SK-N-MC (cell line): ENCODE data around the gene SNX24.

Experiments
- EZH2 ChIP-seq: fragments of 200-600 bp; sonication (generic); IDR thresholded peaks from one replicate; pipeline ENCODE4 v1.6.1; 2017; ENCODE audit warnings: antibody characterized with exemption
- FOXP2 ChIP-seq: optimal IDR thresholded peaks from 2 replicates; pipeline ENCODE3; 2011; ENCODE audit warnings: mild to moderate bottlenecking, moderate library complexity; ENCODE audit not compliant: insufficient read depth; ENCODE audit errors: extremely low read length, control extremely low read depth
- POLR2AphosphoS5 ChIP-seq: IDR thresholded peaks from 2 replicates; pipeline ENCODE4 v1.6.1; 2012; ENCODE audit warnings: mild to moderate bottlenecking, low read depth, low read length, borderline replicate concordance

DNA sequence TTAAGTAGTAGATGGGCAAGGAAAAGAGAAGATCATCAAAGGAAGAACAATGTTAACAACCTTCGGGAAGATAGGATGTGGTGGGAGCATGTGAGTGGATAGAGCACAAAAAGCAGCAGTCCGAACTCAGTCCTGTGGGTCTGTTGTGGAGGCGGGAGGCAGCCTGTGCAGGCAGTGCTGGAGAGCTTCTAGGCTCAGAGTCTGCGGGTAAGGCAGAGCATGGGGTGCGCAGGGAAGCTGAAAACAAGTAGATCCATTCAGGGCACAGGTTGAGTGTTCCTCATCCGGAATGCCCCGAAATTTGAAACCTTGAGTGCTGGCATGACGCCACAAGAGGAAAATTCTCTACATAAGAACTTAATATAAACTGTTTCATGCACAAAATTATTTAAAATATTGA lies 106.2 kb downstream of the SNX24 start:
- no peak for TF ChIP-seq POLR2AphosphoS5
- TF ChIP-seq EZH2: no peak
- no peak for TF ChIP-seq FOXP2
